ENCODE measurements around the gene IGF2.

DNA sequence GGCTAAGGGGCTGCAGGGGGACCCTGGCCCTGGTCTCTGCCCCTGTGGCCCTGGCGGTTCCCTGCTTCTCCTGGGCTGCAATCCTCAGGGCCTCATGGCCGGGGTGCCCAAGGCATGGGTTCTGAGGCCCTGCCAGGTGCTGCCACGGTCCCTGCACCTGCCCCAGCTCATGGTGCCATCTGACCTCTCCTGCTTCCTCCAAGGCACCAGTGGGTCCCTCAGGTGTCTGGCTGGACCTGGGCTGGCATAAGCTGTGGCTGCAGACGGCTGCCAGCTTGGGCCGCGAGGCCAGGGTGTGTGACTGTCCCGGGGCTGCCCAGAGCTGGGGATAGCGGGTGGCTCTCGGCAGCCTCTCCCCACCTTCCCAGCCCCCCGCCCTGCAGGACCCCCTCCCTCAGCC lies 19.8 kb upstream of the IGF2 start:
- TF ChIP-seq, protein P1, sequence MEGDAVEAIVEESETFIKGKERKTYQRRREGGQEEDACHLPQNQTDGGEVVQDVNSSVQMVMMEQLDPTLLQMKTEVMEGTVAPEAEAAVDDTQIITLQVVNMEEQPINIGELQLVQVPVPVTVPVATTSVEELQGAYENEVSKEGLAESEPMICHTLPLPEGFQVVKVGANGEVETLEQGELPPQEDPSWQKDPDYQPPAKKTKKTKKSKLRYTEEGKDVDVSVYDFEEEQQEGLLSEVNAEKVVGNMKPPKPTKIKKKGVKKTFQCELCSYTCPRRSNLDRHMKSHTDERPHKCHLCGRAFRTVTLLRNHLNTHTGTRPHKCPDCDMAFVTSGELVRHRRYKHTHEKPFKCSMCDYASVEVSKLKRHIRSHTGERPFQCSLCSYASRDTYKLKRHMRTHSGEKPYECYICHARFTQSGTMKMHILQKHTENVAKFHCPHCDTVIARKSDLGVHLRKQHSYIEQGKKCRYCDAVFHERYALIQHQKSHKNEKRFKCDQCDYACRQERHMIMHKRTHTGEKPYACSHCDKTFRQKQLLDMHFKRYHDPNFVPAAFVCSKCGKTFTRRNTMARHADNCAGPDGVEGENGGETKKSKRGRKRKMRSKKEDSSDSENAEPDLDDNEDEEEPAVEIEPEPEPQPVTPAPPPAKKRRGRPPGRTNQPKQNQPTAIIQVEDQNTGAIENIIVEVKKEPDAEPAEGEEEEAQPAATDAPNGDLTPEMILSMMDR (IDR thresholded peaks at IDR 0.05): no peak
- TF ChIP-seq POLR2A (IDR thresholded peaks at IDR 0.05): no peak

Measured in esophagus squamous epithelium (tissue), 4 donors.